Measurements from ENCODE around the gene FAM163B. TPM values are rescaled to one million over a fixed set of nuclear protein-coding genes. Genes with fewer than 3 reads are reported as not detected.

FAM163B gene
- total and polyA plus RNA-seq, 2 experiments from 2014 or later = 0.35 to 1.0 TPM

DNA sequence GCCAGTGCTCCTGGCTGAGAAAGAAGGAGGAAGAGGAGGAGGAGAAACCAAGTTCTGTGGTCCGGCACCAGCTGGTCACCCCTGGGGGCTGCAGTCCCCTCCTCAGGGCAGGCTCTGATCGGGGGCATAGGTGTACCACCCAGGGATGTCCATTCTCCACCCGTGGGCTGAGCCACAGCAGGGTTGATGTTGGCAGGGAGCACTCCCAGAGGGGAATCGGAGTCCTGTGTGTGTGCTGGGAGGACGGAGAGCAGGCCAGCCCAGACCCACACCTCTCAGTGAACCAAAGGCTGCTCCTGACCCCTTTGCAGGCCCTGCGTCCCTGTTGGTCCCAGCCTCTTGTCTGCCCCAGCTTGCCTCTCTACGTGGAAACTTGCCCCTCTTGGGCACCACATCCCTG lies 79.3 kb downstream of the FAM163B start:
- Histone ChIP-seq H3K9me2 (replicated peaks; ENCODE audit: insufficient read depth) (no peaks in the 10 kb centered on the region), H4K20me1 (ENCODE audit: insufficient read depth, poor library complexity, severe bottlenecking) (no peaks in the 10 kb centered on the region), H2AFZ (no peak overlapping the region), H3K27ac (no peak overlapping the region), H3K27me3 (no peaks in the 10 kb centered on the region), H3K4me1 (ENCODE audit: insufficient read depth) (peaks cover 46% of the 10 kb centered on the region), H3K9me3 (ENCODE audit: low read depth) (no peaks in the 10 kb centered on the region), H3K4me3 (no peak overlapping the region), H3K4me2 (no peak overlapping the region), H3K36me3 (replicated peaks; ENCODE audit: insufficient read depth, low read depth) (no peaks in the 10 kb centered on the region), H3K79me2 (no peaks in the 10 kb centered on the region)
- 96% methylated on average over 7 of the region's 7 CpGs for WGBS (ENCODE audit: low lambda C conversion rate, missing lambda C conversion rate)
- DNase-seq (ENCODE audit: low spot score) = no peak
- TF ChIP-seq EZH2phosphoT487 (IDR thresholded peaks at IDR 0.05; ENCODE audit: low read depth, severe bottlenecking, unreplicated experiment) (no peak), EZH2 (IDR thresholded peaks at IDR 0.05; ENCODE audit: borderline replicate concordance) (no peak), CTCF (IDR thresholded peaks at IDR 0.05; ENCODE audit: poor library complexity) (no peak)

DNA sequence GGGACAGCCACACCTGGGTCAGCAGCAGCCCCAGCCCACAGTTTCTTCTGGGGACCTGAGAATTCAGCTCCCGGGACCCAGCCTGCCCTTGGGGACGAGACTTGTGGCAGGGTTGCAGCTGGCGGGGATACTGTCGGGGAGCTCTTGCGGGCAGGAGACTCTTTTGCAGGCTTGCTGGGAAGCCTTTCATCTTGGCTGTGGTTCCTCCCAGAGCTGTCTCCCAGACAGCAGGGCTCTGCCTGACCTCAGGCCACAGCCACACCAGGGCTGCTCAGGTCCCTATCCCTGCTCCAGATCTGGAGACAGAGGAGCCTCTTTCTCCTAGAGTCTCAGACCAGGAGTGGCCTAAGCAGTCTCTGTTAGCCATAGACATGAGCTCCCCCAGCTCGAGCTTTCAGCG lies 79.7 kb downstream of the FAM163B start:
- no peaks in the 10 kb centered on the region for H3K36me3 ChIP-seq (replicated peaks; ENCODE audit: insufficient read depth, low read depth)
- H3K9me3 ChIP-seq (ENCODE audit: low read depth) = no peaks in the 10 kb centered on the region
- no peaks in the 10 kb centered on the region for H3K9me2 ChIP-seq (replicated peaks; ENCODE audit: insufficient read depth)
- H3K79me2 ChIP-seq = no peaks in the 10 kb centered on the region
- H3K27ac ChIP-seq = no peak overlapping the region
- H3K4me3 ChIP-seq = no peak overlapping the region
- WGBS (ENCODE audit: low lambda C conversion rate, missing lambda C conversion rate) = 82% methylated on average over 7 of the region's 7 CpGs
- H3K4me2 ChIP-seq = no peak overlapping the region
- H3K27me3 ChIP-seq = no peaks in the 10 kb centered on the region
- no peaks in the 10 kb centered on the region for H4K20me1 ChIP-seq (ENCODE audit: insufficient read depth, poor library complexity, severe bottlenecking)
- TF ChIP-seq EZH2 (IDR thresholded peaks at IDR 0.05; ENCODE audit: borderline replicate concordance) (no peak), CTCF (IDR thresholded peaks at IDR 0.05; ENCODE audit: poor library complexity) (no peak)
- no peak overlapping the region for H2AFZ ChIP-seq
- peaks cover 42% of the 10 kb centered on the region for H3K4me1 ChIP-seq (ENCODE audit: insufficient read depth)
- no peak for DNase-seq (ENCODE audit: low spot score)

DNA sequence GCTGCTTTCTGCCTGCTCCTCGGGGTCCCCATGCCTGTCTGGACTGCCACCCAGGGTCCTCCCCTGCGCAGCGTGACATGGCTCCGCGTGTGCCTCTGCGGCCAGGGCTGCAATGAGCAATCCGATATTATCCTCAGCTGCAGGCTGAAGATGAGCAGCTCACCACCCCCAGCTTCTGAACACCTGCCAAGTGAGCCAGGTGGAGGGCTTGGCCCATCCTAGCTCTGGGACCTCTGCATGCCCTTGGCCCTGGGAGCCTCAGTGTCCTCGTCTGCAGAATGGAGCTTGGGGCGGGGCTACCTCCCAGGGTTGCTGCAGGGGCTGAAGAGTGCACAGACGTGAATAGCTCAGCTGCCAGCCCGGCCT lies 80.3 kb downstream of the FAM163B start:
- DNase-seq (ENCODE audit: low spot score) = no peak
- WGBS (ENCODE audit: low lambda C conversion rate, missing lambda C conversion rate) = 80% methylated on average over 11 of the region's 11 CpGs
- TF ChIP-seq EZH2 (IDR thresholded peaks at IDR 0.05; ENCODE audit: borderline replicate concordance) = no peak
- no peak for TF ChIP-seq CTCF (IDR thresholded peaks at IDR 0.05; ENCODE audit: poor library complexity)
- TF ChIP-seq EZH2phosphoT487 (IDR thresholded peaks at IDR 0.05; ENCODE audit: low read depth, severe bottlenecking, unreplicated experiment) = no peak
- Histone ChIP-seq H2AFZ (no peak overlapping the region), H3K27ac (no peak overlapping the region), H3K4me3 (no peak overlapping the region), H3K27me3 (no peaks in the 10 kb centered on the region), H3K4me2 (no peak overlapping the region), H3K36me3 (replicated peaks; ENCODE audit: insufficient read depth, low read depth) (no peaks in the 10 kb centered on the region), H3K79me2 (no peaks in the 10 kb centered on the region), H3K9me3 (ENCODE audit: low read depth) (no peaks in the 10 kb centered on the region), H4K20me1 (ENCODE audit: insufficient read depth, poor library complexity, severe bottlenecking) (no peaks in the 10 kb centered on the region), H3K9me2 (replicated peaks; ENCODE audit: insufficient read depth) (no peaks in the 10 kb centered on the region), H3K4me1 (ENCODE audit: insufficient read depth) (peaks cover 36% of the 10 kb centered on the region)

Measured in hepatocyte (in vitro differentiated cells).